Hepatocyte (in vitro differentiated cells): ENCODE data around the gene SF3B4. TPM values are rescaled to one million over a fixed set of nuclear protein-coding genes. Genes with fewer than 3 reads are reported as not detected.
A peak's percentile ranks its signal among the peaks of the same experiment; 100 is the strongest.

Experiments
- DNase-seq: peaks from one replicate; pipeline ENCODE4 v3.0.0-alpha.2; 2016; ENCODE audit warnings: low spot score
- H2AFZ ChIP-seq: fragments of 200-600 bp; sonication (generic); 2 replicates; pipeline ENCODE4 v1.6.0; 2016; ENCODE audit warnings: antibody characterized with exemption, mild to moderate bottlenecking
- H3K27ac ChIP-seq: fragments of 200-600 bp; sonication (generic); 2 replicates; pipeline ENCODE4 v1.5.1; 2016; ENCODE audit warnings: mild to moderate bottlenecking
- H3K27me3 ChIP-seq: fragments of 200-600 bp; sonication (generic); 2 replicates; pipeline ENCODE4 v1.6.1; 2016
- H3K36me3 ChIP-seq: fragments of 200-600 bp; sonication (generic); replicated peaks from 2 replicates; pipeline ENCODE4 v1.5.1; 2016; ENCODE audit warnings: low read depth; ENCODE audit not compliant: insufficient read depth
- H3K4me1 ChIP-seq: fragments of 200-600 bp; sonication (generic); 2 replicates; pipeline ENCODE4 v1.5.1; 2016; ENCODE audit warnings: mild to moderate bottlenecking, moderate library complexity; ENCODE audit not compliant: insufficient read depth
- H3K4me2 ChIP-seq: fragments of 200-600 bp; sonication (generic); 2 replicates; pipeline ENCODE4 v1.6.0; 2016
- H3K4me3 ChIP-seq: fragments of 200-600 bp; sonication (generic); 2 replicates; pipeline ENCODE4 v1.5.1; 2016; ENCODE audit warnings: mild to moderate bottlenecking
- H3K79me2 ChIP-seq: fragments of 200-600 bp; sonication (generic); 2 replicates; pipeline ENCODE4 v1.6.0; 2017; ENCODE audit warnings: mild to moderate bottlenecking
- H3K9me2 ChIP-seq: fragments of 200-600 bp; sonication (generic); replicated peaks from 2 replicates; pipeline ENCODE4 v1.6.0; 2017; ENCODE audit warnings: mild to moderate bottlenecking; ENCODE audit not compliant: insufficient read depth
- H3K9me3 ChIP-seq: fragments of 200-600 bp; sonication (generic); 2 replicates; pipeline ENCODE4 v1.5.1; 2016; ENCODE audit warnings: low read depth, mild to moderate bottlenecking
- H4K20me1 ChIP-seq: fragments of 200-600 bp; sonication (generic); 2 replicates; pipeline ENCODE4 v1.6.0; 2016; ENCODE audit warnings: mild to moderate bottlenecking; ENCODE audit not compliant: insufficient read depth, poor library complexity, severe bottlenecking
- CTCF ChIP-seq: fragments of 200-600 bp; sonication (generic); IDR thresholded peaks from 2 replicates; pipeline ENCODE4 v1.5.1; 2016; ENCODE audit warnings: antibody characterized with exemption, mild to moderate bottlenecking; ENCODE audit not compliant: poor library complexity
- EZH2 ChIP-seq: fragments of 200-600 bp; sonication (generic); IDR thresholded peaks from 2 replicates; pipeline ENCODE4 v1.6.1; 2016; ENCODE audit warnings: antibody characterized with exemption, mild to moderate bottlenecking, borderline replicate concordance
- EZH2phosphoT487 ChIP-seq: fragments of 200-600 bp; sonication (generic); IDR thresholded peaks from one replicate; pipeline ENCODE4 v1.6.1; 2018; ENCODE audit warnings: antibody characterized with exemption, mild to moderate bottlenecking, low read depth, moderate library complexity; ENCODE audit not compliant: unreplicated experiment, severe bottlenecking
- WGBS: methylation state at CpG from one replicate; pipeline ENCODE4 v1.1.6; 2016; ENCODE audit warnings: low lambda C conversion rate; ENCODE audit errors: missing lambda C conversion rate; 5-methylcytosine and 5-hydroxymethylcytosine counted together
- polyA plus RNA-seq: library from polyadenylated mRNA; unstranded; fragments of >200 nt; fragmentation: Nextera tagmentation; extraction: Ambion mirVana; gene quantifications from 2 replicates; pipeline ENCODE4 v1.2.1, GENCODE V29; 2016
- total RNA-seq: library from RNA; depleted of rRNA; stranded (reverse); fragments of >200 nt; gene quantifications from 2 replicates; pipeline ENCODE4 v1.2.3, GENCODE V29; 2014

Gene SF3B4
- total and polyA plus RNA-seq, 2 experiments from 2014 or later = 23.3 to 58.6 TPM

- no peak for DNase-seq
- H4K20me1 ChIP-seq = peaks cover 9% of the 10 kb centered on the region
- peaks cover 5% of the 10 kb centered on the region for H3K36me3 ChIP-seq
- no peaks in the 10 kb centered on the region for H3K9me3 ChIP-seq
- 2% methylated on average over 10 of the region's 10 CpGs for WGBS
- no peak overlapping the region for H2AFZ ChIP-seq
- no peaks in the 10 kb centered on the region for H3K27me3 ChIP-seq
- TF ChIP-seq EZH2 (no peak), EZH2phosphoT487 (no peak), CTCF (no peak)
- peaks cover 27% of the 10 kb centered on the region for H3K4me1 ChIP-seq
- peak overlapping the region; percentile 55 for H3K4me3 ChIP-seq
- peak overlapping the region; percentile 89 for H3K4me2 ChIP-seq
- H3K79me2 ChIP-seq = peaks cover 25% of the 10 kb centered on the region
- H3K9me2 ChIP-seq = no peaks in the 10 kb centered on the region
- peak overlapping the region; percentile 98 for H3K27ac ChIP-seq
Observed at GRCh38 chr1:149927056-149927562, 494 bp downstream of the SF3B4 start.

GRCh38 chr1:149926296-149926695 is 1.3 kb downstream of the SF3B4 start:
- Histone ChIP-seq H3K4me1 (peaks cover 23% of the 10 kb centered on the region), H3K9me2 (no peaks in the 10 kb centered on the region), H3K4me2 (peak overlapping the region; percentile 89), H4K20me1 (peaks cover 9% of the 10 kb centered on the region), H3K27me3 (no peaks in the 10 kb centered on the region), H3K9me3 (no peaks in the 10 kb centered on the region), H3K4me3 (no peak overlapping the region), H2AFZ (no peak overlapping the region), H3K36me3 (peaks cover 5% of the 10 kb centered on the region), H3K79me2 (peaks cover 25% of the 10 kb centered on the region), H3K27ac (no peak overlapping the region)
- TF ChIP-seq CTCF (no peak), EZH2phosphoT487 (no peak), EZH2 (no peak)
- DNase-seq = no peak
- 95% methylated on average over 9 of the region's 9 CpGs for WGBS

GRCh38 chr1:149925751-149926150 is 1.9 kb downstream of the SF3B4 start:
- no peaks in the 10 kb centered on the region for H3K27me3 ChIP-seq
- WGBS = 100% methylated on average over 2 of the region's 2 CpGs
- TF ChIP-seq CTCF (no peak), EZH2 (no peak), EZH2phosphoT487 (no peak)
- no peak overlapping the region for H3K27ac ChIP-seq
- H3K4me1 ChIP-seq = peaks cover 23% of the 10 kb centered on the region
- peaks cover 5% of the 10 kb centered on the region for H3K36me3 ChIP-seq
- H3K4me3 ChIP-seq = no peak overlapping the region
- H3K79me2 ChIP-seq = peaks cover 25% of the 10 kb centered on the region
- no peak for DNase-seq
- no peaks in the 10 kb centered on the region for H3K9me3 ChIP-seq
- H2AFZ ChIP-seq = no peak overlapping the region
- peaks cover 9% of the 10 kb centered on the region for H4K20me1 ChIP-seq
- peak overlapping the region; percentile 89 for H3K4me2 ChIP-seq
- no peaks in the 10 kb centered on the region for H3K9me2 ChIP-seq

- no peak for DNase-seq
- H3K4me1 ChIP-seq = peaks cover 23% of the 10 kb centered on the region
- no peak overlapping the region for H2AFZ ChIP-seq
- H3K9me2 ChIP-seq = no peaks in the 10 kb centered on the region
- H4K20me1 ChIP-seq = peaks cover 9% of the 10 kb centered on the region
- no peaks in the 10 kb centered on the region for H3K27me3 ChIP-seq
- no peak overlapping the region for H3K4me2 ChIP-seq
- H3K9me3 ChIP-seq = no peaks in the 10 kb centered on the region
- TF ChIP-seq EZH2phosphoT487 = no peak
- no peak for TF ChIP-seq CTCF
- TF ChIP-seq EZH2 = no peak
- WGBS = 92% methylated on average over 3 of the region's 3 CpGs
- no peak overlapping the region for H3K27ac ChIP-seq
- H3K4me3 ChIP-seq = no peak overlapping the region
- peaks cover 25% of the 10 kb centered on the region for H3K79me2 ChIP-seq
- H3K36me3 ChIP-seq = peaks cover 5% of the 10 kb centered on the region
Observed at GRCh38 chr1:149925345-149925744, 2.3 kb downstream of the SF3B4 start.
